ENCODE data around the gene MPIG6B. TPM values are rescaled to one million over a fixed set of nuclear protein-coding genes. Genes with fewer than 3 reads are reported as not detected.

The MPIG6B gene
- total RNA-seq, 2 donors from 2014 or later, result not detected

- 13 to 14% methylated on average over 1 of the region's 1 CpG for WGBS, 2 donors
- Histone ChIP-seq H3K4me3 (no peak overlapping the region), H3K4me1 (peaks cover 4% of the 10 kb centered on the region), H3K9me3 (no peaks in the 10 kb centered on the region), H3K27me3 (no peaks in the 10 kb centered on the region), H3K27ac (no peak overlapping the region), H3K36me3 (replicated peaks in 1 of 2; ENCODE audit: insufficient read depth in 1 of 2, low read depth in 2 of 2) (no peaks in the 10 kb centered on the region)
- intact Hi-C loops (cut with DNase I), result no loop called here
- ATAC-seq, result no peak
- DNase-seq, result no peak
- TF ChIP-seq POLR2A (IDR thresholded peaks at IDR 0.05) (no peak), CTCF (IDR thresholded peaks at IDR 0.05) (no peak)
Observed at GRCh38 chr6:31763619-31763940, 40.4 kb downstream of the MPIG6B start.

- WGBS, 2 donors, result 83 to 90% methylated on average over 4 of the region's 4 CpGs
- no peak for ATAC-seq
- intact Hi-C loops (cut with DNase I), result no loop called here
- H3K27ac ChIP-seq, result no peak overlapping the region
- H3K36me3 ChIP-seq (replicated peaks in 1 of 2; ENCODE audit: insufficient read depth in 1 of 2, low read depth in 2 of 2), result no peaks in the 10 kb centered on the region
- no peaks in the 10 kb centered on the region for H3K27me3 ChIP-seq
- DNase-seq, result no peak
- H3K4me3 ChIP-seq, result no peak overlapping the region
- H3K4me1 ChIP-seq, result peaks cover 4% of the 10 kb centered on the region
- H3K9me3 ChIP-seq, result no peaks in the 10 kb centered on the region
- TF ChIP-seq CTCF (IDR thresholded peaks at IDR 0.05), result no peak
Observed at GRCh38 chr6:31764198-31764597, 41.0 kb downstream of the MPIG6B start.

- no peak for ATAC-seq
- intact Hi-C loops (cut with DNase I), result no loop called here
- Histone ChIP-seq H3K27me3 (no peaks in the 10 kb centered on the region), H3K27ac (no peak overlapping the region), H3K9me3 (no peaks in the 10 kb centered on the region), H3K4me3 (no peak overlapping the region), H3K36me3 (replicated peaks in 1 of 2; ENCODE audit: insufficient read depth in 1 of 2, low read depth in 2 of 2) (no peaks in the 10 kb centered on the region), H3K4me1 (peaks cover 4% of the 10 kb centered on the region)
- 84 to 88% methylated on average over 7 to 9 of the region's 9 CpGs for WGBS, 2 donors
- TF ChIP-seq POLR2A (IDR thresholded peaks at IDR 0.05) (no peak), CTCF (IDR thresholded peaks at IDR 0.05) (no peak)
- DNase-seq, result no peak
Observed at GRCh38 chr6:31765559-31765909, 42.4 kb downstream of the MPIG6B start.

- Histone ChIP-seq H3K27ac (no peak overlapping the region), H3K4me3 (no peak overlapping the region), H3K9me3 (no peaks in the 10 kb centered on the region), H3K4me1 (peaks cover 4% of the 10 kb centered on the region), H3K27me3 (no peaks in the 10 kb centered on the region), H3K36me3 (replicated peaks in 1 of 2; ENCODE audit: insufficient read depth in 1 of 2, low read depth in 2 of 2) (no peaks in the 10 kb centered on the region)
- intact Hi-C loops (cut with DNase I), result no loop called here
- DNase-seq, result no peak
- ATAC-seq, result no peak
- 45 to 54% methylated on average over 19 to 42 of the region's 42 CpGs for WGBS, 2 donors
- no peak for TF ChIP-seq POLR2A (IDR thresholded peaks at IDR 0.05)
- no peak for TF ChIP-seq CTCF (IDR thresholded peaks at IDR 0.05)
Observed at GRCh38 chr6:31765910-31766794, 43.0 kb downstream of the MPIG6B start.

- no peaks in the 10 kb centered on the region for H3K9me3 ChIP-seq
- H3K27ac ChIP-seq, result no peak overlapping the region
- intact Hi-C loops (cut with DNase I), result no loop called here
- 70 to 83% methylated on average over 2 to 6 of the region's 6 CpGs for WGBS, 2 donors
- DNase-seq, result no peak
- H3K4me1 ChIP-seq, result peaks cover 4% of the 10 kb centered on the region
- H3K4me3 ChIP-seq, result no peak overlapping the region
- TF ChIP-seq CTCF (IDR thresholded peaks at IDR 0.05), result no peak
- no peak for TF ChIP-seq POLR2A (IDR thresholded peaks at IDR 0.05)
- no peak for ATAC-seq
- H3K27me3 ChIP-seq, result no peaks in the 10 kb centered on the region
- no peaks in the 10 kb centered on the region for H3K36me3 ChIP-seq (replicated peaks in 1 of 2; ENCODE audit: insufficient read depth in 1 of 2, low read depth in 2 of 2)
Observed at GRCh38 chr6:31767096-31767645, 44.0 kb downstream of the MPIG6B start.

Data from body of pancreas (tissue), 4 donors.